DOHH2 (cell line): ENCODE data around the gene HIF3A.

ENCODE experiments used
- H3F3A ChIP-seq: fragments of 200-600 bp; sonication (generic), shearing (Covaris generic); 2 replicates; pipeline ENCODE4 v1.6.0; 2016; ENCODE audit warnings: antibody characterized with exemption, mild to moderate bottlenecking; ENCODE audit not compliant: control insufficient read depth, insufficient read depth
- H3K27ac ChIP-seq: fragments of 200-600 bp; sonication (generic); 2 replicates; pipeline ENCODE4 v1.5.1; 2014; ENCODE audit warnings: low read depth, mild to moderate bottlenecking, low read length, moderate library complexity
- H3K27me3 ChIP-seq: fragments of 200-600 bp; sonication (generic); 2 replicates; pipeline ENCODE4 v1.6.1; 2014; ENCODE audit warnings: mild to moderate bottlenecking, low read length, mixed read lengths; ENCODE audit not compliant: control insufficient read depth
- H3K36me3 ChIP-seq: fragments of 200-600 bp; sonication (generic); 2 replicates; pipeline ENCODE4 v1.6.1; 2014; ENCODE audit warnings: mild to moderate bottlenecking, low read length, moderate library complexity, mixed read lengths; ENCODE audit not compliant: control insufficient read depth
- H3K4me1 ChIP-seq: fragments of 200-600 bp; sonication (generic); 2 replicates; pipeline ENCODE4 v1.6.1; 2014; ENCODE audit warnings: mild to moderate bottlenecking, low read length, mixed read lengths; ENCODE audit not compliant: control insufficient read depth
- H3K4me2 ChIP-seq: fragments of 200-600 bp; sonication (generic); 2 replicates; pipeline ENCODE4 v1.6.0; 2014; ENCODE audit warnings: mild to moderate bottlenecking, low read length, moderate library complexity
- H3K4me3 ChIP-seq: fragments of 200-600 bp; sonication (generic); 2 replicates; pipeline ENCODE4 v1.5.1; 2014; ENCODE audit warnings: mild to moderate bottlenecking, low read length, mixed read lengths
- H3K79me2 ChIP-seq: fragments of 200-600 bp; sonication (generic); 2 replicates; pipeline ENCODE4 v1.6.1; 2014; ENCODE audit warnings: mild to moderate bottlenecking, low read length, mixed read lengths; ENCODE audit not compliant: control insufficient read depth
- H3K9me2 ChIP-seq: fragments of 200-600 bp; sonication (generic); replicated peaks from 2 replicates; pipeline ENCODE4 v1.6.1; 2014; ENCODE audit warnings: mild to moderate bottlenecking, low read length, mixed read lengths; ENCODE audit not compliant: control insufficient read depth
- H3K9me3 ChIP-seq: fragments of 200-600 bp; sonication (generic); 2 replicates; pipeline ENCODE4 v1.6.1; 2014; ENCODE audit warnings: antibody characterized with exemption, low read length, mixed read lengths; ENCODE audit not compliant: control insufficient read depth, insufficient read depth
- H4K20me1 ChIP-seq: fragments of 200-600 bp; sonication (generic); 2 replicates; pipeline ENCODE4 v1.6.0; 2014; ENCODE audit warnings: low read depth, mild to moderate bottlenecking, antibody characterized with exemption, low read length, moderate library complexity; ENCODE audit not compliant: control insufficient read depth, insufficient read depth
- EZH2phosphoT487 ChIP-seq: fragments of 200-600 bp; sonication (generic); IDR thresholded peaks from 2 replicates; pipeline ENCODE4 v1.6.1; 2017; ENCODE audit warnings: borderline replicate concordance, mild to moderate bottlenecking, antibody characterized with exemption, low read length, moderate library complexity, mixed read lengths
- TF ChIP-seq, protein P1 (sequence below): fragments of 200-600 bp; sonication (generic); IDR thresholded peaks from one replicate; pipeline ENCODE4 v1.5.1; 2014; ENCODE audit warnings: antibody characterized with exemption, mild to moderate bottlenecking, low read depth, low read length; ENCODE audit not compliant: poor library complexity, severe bottlenecking

HIF3A gene

DNA sequence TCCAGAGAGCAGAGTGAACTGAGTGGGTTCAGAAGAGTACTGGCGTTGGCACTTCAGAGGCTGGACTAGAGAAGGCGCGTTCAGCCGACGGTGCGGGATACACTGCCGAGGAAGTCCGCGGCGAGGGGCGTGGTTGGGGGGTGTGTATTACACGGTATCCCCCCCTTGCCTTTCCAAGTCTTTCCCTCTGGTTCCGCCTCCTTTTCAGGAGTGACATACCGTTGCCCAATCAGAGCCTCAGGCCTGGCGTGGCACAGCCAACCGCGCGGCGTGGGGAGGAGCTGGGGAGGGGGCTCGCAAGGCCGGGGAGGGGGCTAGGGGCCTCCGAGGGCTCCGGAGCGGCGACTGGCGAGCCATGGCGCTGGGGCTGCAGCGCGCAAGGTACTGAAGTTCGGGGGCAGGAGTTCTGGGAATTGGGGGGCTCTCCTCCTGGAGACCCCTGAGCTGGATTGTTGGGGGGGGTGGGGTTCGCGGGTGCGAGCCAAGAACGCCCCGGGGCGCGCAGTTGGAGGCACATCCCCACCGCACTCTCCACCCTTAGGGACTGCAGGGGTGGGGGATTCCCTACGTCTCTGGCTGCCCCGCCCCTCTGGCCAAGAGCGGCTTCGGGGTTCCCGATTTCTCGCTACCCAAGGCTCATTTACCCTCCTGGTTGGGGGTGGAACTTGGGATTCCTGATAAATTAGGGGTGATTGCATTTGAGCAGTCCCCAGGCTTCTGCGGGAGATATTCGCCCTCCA is at the start of gene HIF3A:
TSS of gene HIF3A (plus strand) at position 321 of the 740 bp plus-strand sequence. CDS start at position 356, 35 bp downstream.
- TF ChIP-seq, protein P1, sequence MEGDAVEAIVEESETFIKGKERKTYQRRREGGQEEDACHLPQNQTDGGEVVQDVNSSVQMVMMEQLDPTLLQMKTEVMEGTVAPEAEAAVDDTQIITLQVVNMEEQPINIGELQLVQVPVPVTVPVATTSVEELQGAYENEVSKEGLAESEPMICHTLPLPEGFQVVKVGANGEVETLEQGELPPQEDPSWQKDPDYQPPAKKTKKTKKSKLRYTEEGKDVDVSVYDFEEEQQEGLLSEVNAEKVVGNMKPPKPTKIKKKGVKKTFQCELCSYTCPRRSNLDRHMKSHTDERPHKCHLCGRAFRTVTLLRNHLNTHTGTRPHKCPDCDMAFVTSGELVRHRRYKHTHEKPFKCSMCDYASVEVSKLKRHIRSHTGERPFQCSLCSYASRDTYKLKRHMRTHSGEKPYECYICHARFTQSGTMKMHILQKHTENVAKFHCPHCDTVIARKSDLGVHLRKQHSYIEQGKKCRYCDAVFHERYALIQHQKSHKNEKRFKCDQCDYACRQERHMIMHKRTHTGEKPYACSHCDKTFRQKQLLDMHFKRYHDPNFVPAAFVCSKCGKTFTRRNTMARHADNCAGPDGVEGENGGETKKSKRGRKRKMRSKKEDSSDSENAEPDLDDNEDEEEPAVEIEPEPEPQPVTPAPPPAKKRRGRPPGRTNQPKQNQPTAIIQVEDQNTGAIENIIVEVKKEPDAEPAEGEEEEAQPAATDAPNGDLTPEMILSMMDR: no peak
- TF ChIP-seq EZH2phosphoT487: no peak
- Histone ChIP-seq H3K27ac (no peak within 1 kb of the TSS), H3K36me3 (no peaks in the 10 kb centered on the region), H3K27me3 (peaks cover 3% of the 10 kb centered on the region; the same call in 1 of the 2 replicates), H3K4me3 (no peak within 1 kb of the TSS), H3K9me3 (no peaks in the 10 kb centered on the region), H3K4me1 (peaks cover 7% of the 10 kb centered on the region; the same call in 1 of the 2 replicates), H3F3A (no peaks in the 10 kb centered on the region), H3K9me2 (no peaks in the 10 kb centered on the region), H3K79me2 (no peaks in the 10 kb centered on the region), H3K4me2 (no peak within 1 kb of the TSS), H4K20me1 (no peaks in the 10 kb centered on the region)

DNA sequence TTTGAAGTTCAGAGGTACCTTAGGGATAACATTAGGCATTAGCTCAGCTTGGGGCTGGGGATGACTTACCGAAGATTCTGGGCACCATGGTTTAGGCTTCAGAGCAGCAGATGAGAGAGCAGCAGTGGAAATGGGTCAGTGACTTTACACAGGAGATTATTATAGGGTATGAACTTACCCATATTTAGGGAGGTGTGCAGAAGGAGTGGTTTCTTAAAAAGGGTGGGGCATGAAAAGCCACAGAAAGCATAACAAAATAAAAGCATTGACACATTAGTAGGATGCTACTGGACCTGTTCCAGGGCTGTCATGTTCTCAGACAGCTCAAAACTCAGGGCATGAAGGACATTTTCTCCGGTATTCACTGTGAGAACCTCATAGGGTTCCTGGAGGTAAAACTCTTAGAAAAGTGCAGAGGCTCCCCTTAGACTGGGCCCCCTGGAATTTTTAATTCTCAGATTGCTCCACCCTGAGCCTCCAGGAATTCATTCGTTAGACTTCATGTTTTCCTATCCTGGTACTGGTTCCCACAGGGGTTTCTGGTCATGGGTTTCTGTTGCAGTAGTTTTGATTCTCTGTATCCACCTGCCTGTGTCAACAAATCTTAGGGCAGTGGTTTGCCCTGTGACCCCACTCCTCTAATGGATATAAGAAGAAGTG is 46.6 kb upstream of the HIF3A start:
- Histone ChIP-seq H3K27me3 (peaks cover 13% of the 10 kb centered on the region; the same call in 1 of the 2 replicates), H3K4me3 (no peak overlapping the region), H3F3A (no peaks in the 10 kb centered on the region), H3K9me3 (no peaks in the 10 kb centered on the region), H3K4me2 (no peak overlapping the region), H3K27ac (no peak overlapping the region), H3K4me1 (no peaks in the 10 kb centered on the region), H3K79me2 (no peaks in the 10 kb centered on the region), H3K9me2 (no peaks in the 10 kb centered on the region), H4K20me1 (no peaks in the 10 kb centered on the region), H3K36me3 (no peaks in the 10 kb centered on the region)
- TF ChIP-seq EZH2phosphoT487: no peak
- TF ChIP-seq, protein P1: no peak

DNA sequence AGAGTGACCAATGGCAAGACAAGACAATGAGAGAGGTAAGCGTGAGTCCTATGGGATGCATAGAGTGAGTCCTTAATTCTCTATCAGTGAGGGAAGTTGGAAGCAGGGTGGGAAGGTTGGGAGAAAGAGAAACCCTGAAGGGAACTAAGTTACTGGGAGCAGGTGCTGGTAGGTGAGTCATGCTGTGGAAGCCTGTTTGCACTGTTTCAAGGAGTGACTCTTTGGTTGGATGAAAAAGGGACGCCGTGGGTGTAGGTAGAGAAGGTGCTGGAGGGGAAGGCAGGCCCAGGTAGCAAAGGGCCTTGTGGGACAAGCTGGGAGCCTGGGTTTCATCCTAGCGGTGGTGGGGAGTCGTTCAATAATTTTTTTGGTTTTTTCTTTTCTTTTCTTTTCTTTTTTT is 45.4 kb upstream of the HIF3A start:
- no peak overlapping the region for H3K27ac ChIP-seq
- no peaks in the 10 kb centered on the region for H3K36me3 ChIP-seq
- TF ChIP-seq, protein P1: no peak
- TF ChIP-seq EZH2phosphoT487: no peak
- no peak overlapping the region for H3K4me2 ChIP-seq
- H3K4me3 ChIP-seq: no peak overlapping the region
- peaks cover 10% of the 10 kb centered on the region; the same call in 1 of the 2 replicates for H3K27me3 ChIP-seq
- H3K9me2 ChIP-seq: no peaks in the 10 kb centered on the region
- H3K79me2 ChIP-seq: no peaks in the 10 kb centered on the region
- H3K9me3 ChIP-seq: no peaks in the 10 kb centered on the region
- no peaks in the 10 kb centered on the region for H4K20me1 ChIP-seq
- H3F3A ChIP-seq: no peaks in the 10 kb centered on the region
- H3K4me1 ChIP-seq: no peaks in the 10 kb centered on the region
